BLaER1 treated with 17β-estradiol and CSF1 and Interleukin-3, amounts not matched to agents 10 nM and 100 nM (cell line): ENCODE measurements around the gene INTS2.

Experiments used
- H3K27ac ChIP-seq, 11 experiments: shearing (Covaris generic); formaldehyde crosslinking; 2 replicates each; pipeline ENCODE4 v1.8.1; 2022
- H3K27me3 ChIP-seq, 11 experiments: shearing (Covaris generic); formaldehyde crosslinking; 2 replicates each; pipeline ENCODE4 v1.8.1; 2022
- H3K36me3 ChIP-seq, 11 experiments: shearing (Covaris generic); formaldehyde crosslinking; 2 replicates each; pipeline ENCODE4 v1.8.1; 2022
- H3K4me1 ChIP-seq, 10 experiments: shearing (Covaris generic); formaldehyde crosslinking; 2 replicates each; pipeline ENCODE4 v1.8.1; 2022
- H3K4me2 ChIP-seq, 11 experiments: shearing (Covaris generic); formaldehyde crosslinking; 2 replicates each; pipeline ENCODE4 v1.8.1; 2022
- H3K4me3 ChIP-seq, 10 experiments: shearing (Covaris generic); formaldehyde crosslinking; 2 replicates each; pipeline ENCODE4 v1.8.1; 2022
- H3K9ac ChIP-seq, 11 experiments: shearing (Covaris generic); formaldehyde crosslinking; 2 replicates each; pipeline ENCODE4 v1.8.1; 2022
- H3K9me3 ChIP-seq, 11 experiments: shearing (Covaris generic); formaldehyde crosslinking; replicated peaks in 1 of 11; 2 replicates each; pipeline ENCODE4 v1.8.1; 2022
- H4K20me1 ChIP-seq, 11 experiments: shearing (Covaris generic); formaldehyde crosslinking; 2 replicates each; pipeline ENCODE4 v1.8.1; 2022
- Cebpa-rat ChIP-seq, 11 experiments: shearing (Covaris generic); IDR thresholded peaks; 2 replicates each; pipeline ENCODE4 v1.8.1; 2022

INTS2 gene

DNA sequence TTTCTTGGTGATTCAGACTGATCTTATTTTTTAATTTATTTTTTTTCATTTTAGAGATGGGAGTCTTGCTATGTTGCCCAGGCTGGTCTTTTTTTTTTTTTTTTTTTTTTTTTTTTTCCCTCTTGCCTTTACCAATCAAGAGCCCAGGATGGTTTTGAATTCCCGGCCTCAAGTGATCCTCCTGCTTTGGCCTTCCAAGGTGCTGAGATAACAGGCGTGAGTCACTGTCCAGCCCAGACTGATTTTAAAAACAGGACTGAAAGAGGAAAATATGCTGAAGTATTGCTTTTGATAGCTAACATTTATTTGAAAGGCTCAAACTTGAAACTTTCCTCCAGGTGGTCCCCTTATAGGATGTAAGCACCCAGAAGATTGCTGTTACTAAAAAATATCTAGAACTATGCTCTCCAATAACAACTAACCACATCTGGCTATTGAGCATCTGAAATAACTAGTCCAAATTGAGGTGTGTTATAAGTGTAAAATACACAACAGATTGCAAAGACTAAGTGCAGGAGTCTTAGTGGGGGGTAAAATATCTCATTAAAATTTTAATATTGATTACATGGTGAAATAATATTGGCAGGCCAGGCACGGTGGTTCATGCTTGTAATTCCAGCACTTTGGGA, 48.7 kb downstream of the INTS2 start:
- Histone ChIP-seq H3K4me3 (no peak overlapping the region), H3K27ac (no peak overlapping the region), H3K9me3 (no peaks in the 10 kb centered on the region), H3K9ac (no peak overlapping the region), H3K4me2 (no peak overlapping the region), H4K20me1 (no peaks in the 10 kb centered on the region), H3K36me3 (peaks cover 76 to 100% (median 92%) of the 10 kb centered on the region in 11 experiments), H3K4me1 (no peaks in the 10 kb centered on the region), H3K27me3 (no peaks in the 10 kb centered on the region)
- no peak for TF ChIP-seq Cebpa-rat (IDR thresholded peaks at IDR 0.05)

DNA sequence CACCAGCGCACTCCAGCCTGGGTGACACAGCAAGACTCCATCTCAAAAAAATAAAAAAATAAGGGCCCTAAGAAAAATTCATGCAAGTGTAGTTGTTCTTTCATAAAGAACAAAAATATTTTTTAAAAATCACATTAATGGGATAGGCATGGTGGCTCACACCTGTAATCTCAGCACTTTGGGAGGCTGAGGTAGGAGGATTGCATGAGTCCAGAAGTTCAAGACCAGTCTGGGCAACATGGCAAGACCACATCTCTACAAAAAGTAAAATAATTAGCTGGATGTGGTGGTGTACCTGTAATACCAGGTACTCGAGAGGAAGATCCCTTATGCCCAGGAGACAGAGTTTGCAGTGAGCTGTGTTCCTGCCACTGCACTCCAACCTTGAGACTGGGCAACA, 49.3 kb downstream of the INTS2 start:
- Histone ChIP-seq H3K9me3 (no peaks in the 10 kb centered on the region), H4K20me1 (no peaks in the 10 kb centered on the region), H3K4me3 (no peak overlapping the region), H3K4me1 (no peaks in the 10 kb centered on the region), H3K4me2 (no peak overlapping the region), H3K27me3 (no peaks in the 10 kb centered on the region), H3K9ac (no peak overlapping the region), H3K36me3 (peaks cover 75 to 100% (median 92%) of the 10 kb centered on the region in 11 experiments), H3K27ac (no peak overlapping the region)
- TF ChIP-seq Cebpa-rat (IDR thresholded peaks at IDR 0.05) = no peak

DNA sequence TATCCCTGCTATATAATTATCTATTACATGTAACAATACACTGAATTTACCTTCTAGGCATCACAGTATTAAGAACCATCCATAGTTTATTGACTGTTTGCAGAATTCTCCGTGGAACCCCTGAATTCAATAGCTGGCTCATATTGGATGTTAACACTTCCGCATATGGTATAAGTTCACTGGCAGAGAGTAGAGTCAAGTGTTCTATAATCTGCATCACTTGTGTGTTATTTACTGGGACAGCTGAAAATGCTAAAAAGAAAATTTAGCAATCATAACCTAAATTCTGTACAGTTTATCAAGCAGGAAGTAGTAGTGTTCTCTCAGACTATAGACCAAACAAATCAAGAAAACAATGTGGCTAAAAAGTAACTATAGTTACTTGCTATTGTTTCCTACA, 49.9 kb downstream of the INTS2 start:
- Histone ChIP-seq H3K27ac (no peak overlapping the region), H4K20me1 (no peaks in the 10 kb centered on the region), H3K4me3 (no peak overlapping the region), H3K4me1 (no peaks in the 10 kb centered on the region), H3K4me2 (no peak overlapping the region), H3K27me3 (no peaks in the 10 kb centered on the region), H3K36me3 (peaks cover 68 to 98% (median 89%) of the 10 kb centered on the region in 11 experiments), H3K9ac (no peak overlapping the region), H3K9me3 (no peaks in the 10 kb centered on the region)
- no peak for TF ChIP-seq Cebpa-rat (IDR thresholded peaks at IDR 0.05)

DNA sequence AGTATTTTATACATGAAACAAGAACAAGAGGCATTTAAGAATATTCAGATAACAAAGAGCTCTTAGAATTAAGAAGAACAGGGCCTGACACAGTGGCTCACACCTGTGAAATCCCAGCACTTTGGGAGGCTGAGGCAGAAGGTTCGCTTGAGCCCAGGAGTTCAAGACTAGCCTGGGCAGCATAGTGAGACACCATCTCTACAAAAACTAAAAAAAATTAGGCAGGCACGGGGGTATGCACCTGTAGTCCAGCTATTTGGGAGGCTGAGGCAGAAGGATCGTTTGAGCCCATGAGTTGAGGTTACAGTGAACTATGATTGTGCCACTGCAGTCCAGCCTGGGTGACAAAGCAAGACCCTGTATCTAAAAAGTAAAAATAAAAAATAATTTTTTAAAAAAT, 52.0 kb downstream of the INTS2 start:
- H3K36me3 ChIP-seq = peaks cover 72 to 98% (median 85%) of the 10 kb centered on the region in 11 experiments

DNA sequence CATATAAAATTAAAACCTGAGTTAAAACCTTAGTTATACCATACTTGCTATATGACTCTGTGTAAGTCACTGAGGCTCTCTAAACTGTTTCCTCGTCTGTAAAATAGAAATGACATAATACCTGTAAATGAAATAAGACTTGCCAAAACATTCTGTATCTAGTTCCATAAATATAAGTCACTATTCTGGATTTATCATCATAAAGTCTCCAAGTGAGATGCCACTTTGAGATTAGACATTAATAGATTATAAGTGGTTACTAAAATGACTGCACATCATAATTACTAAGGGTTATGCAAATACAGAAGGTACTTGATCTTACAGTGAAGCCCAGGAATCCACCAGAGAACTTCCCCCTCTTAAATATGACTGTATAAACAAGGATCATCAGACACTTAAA, 52.5 kb downstream of the INTS2 start:
- H3K4me3 ChIP-seq = no peak overlapping the region
- no peak overlapping the region for H3K9ac ChIP-seq
- TF ChIP-seq Cebpa-rat (IDR thresholded peaks at IDR 0.05) = no peak
- H3K36me3 ChIP-seq = peaks cover 72 to 98% (median 86%) of the 10 kb centered on the region in 11 experiments
- no peaks in the 10 kb centered on the region for H3K4me1 ChIP-seq
- no peaks in the 10 kb centered on the region for H4K20me1 ChIP-seq
- no peak overlapping the region for H3K27ac ChIP-seq
- no peak overlapping the region for H3K4me2 ChIP-seq
- no peaks in the 10 kb centered on the region for H3K9me3 ChIP-seq
- H3K27me3 ChIP-seq = no peaks in the 10 kb centered on the region

More for the DNA sequence above, 52.0 kb downstream of the INTS2 start:
- Histone ChIP-seq H3K4me2 (no peak overlapping the region), H4K20me1 (no peaks in the 10 kb centered on the region), H3K27ac (no peak overlapping the region), H3K9ac (no peak overlapping the region), H3K4me3 (no peak overlapping the region), H3K4me1 (no peaks in the 10 kb centered on the region), H3K9me3 (no peaks in the 10 kb centered on the region), H3K27me3 (no peaks in the 10 kb centered on the region)
- TF ChIP-seq Cebpa-rat (IDR thresholded peaks at IDR 0.05) = no peak

DNA sequence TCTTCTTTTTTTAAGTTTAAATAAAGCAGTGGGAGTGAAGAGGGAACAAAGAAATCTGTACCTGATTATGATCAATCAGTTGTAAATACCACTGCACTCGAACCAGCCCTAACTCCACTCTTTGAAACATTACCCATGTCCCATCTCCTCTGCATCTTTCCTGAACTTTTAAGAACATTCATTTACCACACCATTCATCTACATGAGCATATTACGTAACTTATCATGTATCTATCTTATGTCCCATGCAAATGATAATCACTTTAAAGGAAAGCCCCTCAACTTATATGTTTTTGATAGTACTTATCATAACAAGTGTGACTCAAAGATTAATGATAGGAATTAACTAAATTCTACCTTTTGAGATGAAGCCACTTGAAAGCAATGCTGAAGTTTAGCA, 53.7 kb downstream of the INTS2 start:
- H4K20me1 ChIP-seq = no peaks in the 10 kb centered on the region
- TF ChIP-seq Cebpa-rat (IDR thresholded peaks at IDR 0.05) = no peak
- peaks cover 72 to 98% (median 86%) of the 10 kb centered on the region in 11 experiments for H3K36me3 ChIP-seq
- H3K4me3 ChIP-seq = no peak overlapping the region
- no peaks in the 10 kb centered on the region for H3K27me3 ChIP-seq
- H3K4me2 ChIP-seq = no peak overlapping the region
- H3K4me1 ChIP-seq = no peaks in the 10 kb centered on the region
- no peaks in the 10 kb centered on the region for H3K9me3 ChIP-seq
- no peak overlapping the region for H3K9ac ChIP-seq
- no peak overlapping the region for H3K27ac ChIP-seq

DNA sequence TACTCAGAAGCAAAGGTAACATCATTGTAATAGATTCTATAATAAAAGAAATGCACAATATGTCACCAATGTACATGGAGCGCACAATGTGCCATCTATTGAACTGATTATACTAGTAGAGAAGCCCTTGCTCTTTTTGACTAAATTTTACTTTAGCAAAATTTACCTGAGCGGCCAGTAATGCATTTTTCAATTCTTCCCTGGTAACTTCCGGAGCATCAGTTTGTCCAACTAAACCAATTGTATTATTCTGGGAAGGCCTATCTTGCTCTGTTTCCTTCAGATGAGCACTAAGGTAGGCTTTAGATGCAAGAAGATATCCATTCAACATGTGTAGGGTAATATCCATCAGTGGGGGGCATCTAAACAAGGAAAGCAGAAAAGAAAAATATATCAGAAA, 55.7 kb downstream of the INTS2 start:
- Histone ChIP-seq H3K9me3 (no peaks in the 10 kb centered on the region), H3K36me3 (peaks cover 69 to 93% (median 82%) of the 10 kb centered on the region in 11 experiments), H3K4me2 (no peak overlapping the region), H3K27me3 (no peaks in the 10 kb centered on the region), H4K20me1 (no peaks in the 10 kb centered on the region), H3K9ac (no peak overlapping the region), H3K4me1 (no peaks in the 10 kb centered on the region), H3K4me3 (no peak overlapping the region), H3K27ac (no peak overlapping the region)
- no peak for TF ChIP-seq Cebpa-rat (IDR thresholded peaks at IDR 0.05)

DNA sequence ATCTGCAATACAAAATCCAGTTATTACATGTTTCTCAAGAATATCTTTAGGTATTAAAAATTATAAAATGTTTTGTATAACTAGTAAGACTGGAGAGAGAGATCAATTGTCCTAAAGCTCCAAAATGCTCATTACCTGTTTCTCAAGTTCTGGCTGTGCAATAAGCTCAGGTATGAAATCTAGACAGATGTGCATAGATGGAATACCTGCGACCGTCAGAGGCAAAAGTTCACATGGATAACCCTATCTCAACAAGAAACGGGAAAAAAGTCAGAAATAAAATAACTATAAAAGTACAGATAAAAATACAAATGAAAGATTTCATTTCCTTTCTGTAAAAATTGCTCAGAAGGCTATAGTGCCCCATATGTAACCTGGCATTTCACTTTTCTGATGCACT, 58.6 kb downstream of the INTS2 start:
- Histone ChIP-seq H3K27ac (no peak overlapping the region), H3K4me1 (peaks cover 2 to 4% (median 3%) of the 10 kb centered on the region in 10 experiments; a peak in 15 of 20 replicates), H3K9me3 (no peaks in the 10 kb centered on the region), H4K20me1 (no peaks in the 10 kb centered on the region), H3K36me3 (peaks cover 59 to 77% (median 64%) of the 10 kb centered on the region in 11 experiments), H3K27me3 (no peaks in the 10 kb centered on the region), H3K4me2 (no peak overlapping the region), H3K9ac (no peak overlapping the region), H3K4me3 (no peak overlapping the region)
- TF ChIP-seq Cebpa-rat (IDR thresholded peaks at IDR 0.05) = no peak

DNA sequence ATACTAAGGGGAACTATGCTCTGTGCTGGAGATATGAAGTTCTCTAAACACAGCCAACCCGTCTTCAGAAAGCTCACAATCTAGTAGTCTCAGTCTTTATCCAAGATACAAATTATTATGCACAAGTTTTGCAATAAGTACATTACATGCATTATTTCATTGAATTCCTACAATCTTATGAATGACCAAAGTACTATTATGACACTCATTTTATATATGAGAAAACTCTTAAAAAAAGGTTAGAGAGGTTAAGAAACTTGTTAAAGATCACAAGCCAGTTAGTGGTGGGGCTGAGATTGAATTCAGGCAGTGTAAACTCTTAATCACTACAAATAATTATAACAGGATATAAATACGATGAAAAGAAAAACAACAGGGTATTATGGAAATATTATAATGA, 59.7 kb downstream of the INTS2 start:
- no peak overlapping the region for H3K9ac ChIP-seq
- no peak overlapping the region for H3K4me3 ChIP-seq
- no peak for TF ChIP-seq Cebpa-rat (IDR thresholded peaks at IDR 0.05)
- H3K4me1 ChIP-seq = peaks cover 6 to 8% (median 7%) of the 10 kb centered on the region in 10 experiments; a peak in 15 of 20 replicates
- H3K4me2 ChIP-seq = no peak overlapping the region
- no peaks in the 10 kb centered on the region for H3K9me3 ChIP-seq
- no peak overlapping the region for H3K27ac ChIP-seq
- no peaks in the 10 kb centered on the region for H4K20me1 ChIP-seq
- no peaks in the 10 kb centered on the region for H3K27me3 ChIP-seq
- peaks cover 53 to 69% (median 59%) of the 10 kb centered on the region in 11 experiments for H3K36me3 ChIP-seq

DNA sequence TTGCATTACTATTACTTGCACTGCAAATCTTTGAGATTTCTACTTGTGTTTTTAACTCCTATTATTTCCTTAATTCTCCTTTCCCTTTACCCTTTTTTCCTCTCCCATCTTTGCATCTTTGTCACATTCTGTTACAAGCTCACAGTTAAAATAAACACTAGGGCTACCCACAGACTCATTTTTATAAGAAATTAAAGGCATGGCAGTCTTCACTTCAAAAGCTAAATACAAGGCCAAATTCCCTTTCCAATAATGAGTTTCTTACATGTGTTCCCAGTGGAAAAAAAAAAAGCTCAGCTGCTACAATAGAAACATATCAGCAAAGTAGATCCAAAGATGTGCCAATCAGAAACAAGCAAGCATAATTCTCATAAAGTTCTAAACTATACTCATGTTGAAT, 60.7 kb downstream of the INTS2 start:
- Histone ChIP-seq H3K9ac (no peak overlapping the region), H3K36me3 (peaks cover 44 to 59% (median 54%) of the 10 kb centered on the region in 11 experiments), H3K4me2 (no peak overlapping the region), H4K20me1 (no peaks in the 10 kb centered on the region), H3K9me3 (no peaks in the 10 kb centered on the region), H3K27me3 (no peaks in the 10 kb centered on the region), H3K4me3 (no peak overlapping the region), H3K4me1 (peaks cover 14 to 16% (median 15%) of the 10 kb centered on the region in 10 experiments), H3K27ac (no peak overlapping the region)
- no peak for TF ChIP-seq Cebpa-rat (IDR thresholded peaks at IDR 0.05)
